H9 (cell line): ENCODE results near the gene CFAP99. TPM values are rescaled to one million over a fixed set of nuclear protein-coding genes. Genes with fewer than 3 reads are reported as not detected.

Source experiments
- DNase-seq: peaks from one replicate; pipeline ENCODE4 v3.0.0-alpha.2; 2017
- H2AFZ ChIP-seq: one replicate; pipeline ENCODE4 v1.6.1; 2013; ENCODE audit warnings: mild to moderate bottlenecking, low read length, control low read depth, moderate library complexity
- H2AK5ac ChIP-seq: 2 replicates; pipeline ENCODE4 v1.6.1; 2013; ENCODE audit warnings: low read length, control low read depth, mixed read lengths; ENCODE audit not compliant: insufficient read length
- H2BK120ac ChIP-seq: one replicate; pipeline ENCODE4 v1.6.1; 2013; ENCODE audit warnings: low read depth, mild to moderate bottlenecking, low read length, control low read depth, inconsistent platforms; ENCODE audit not compliant: poor library complexity, severe bottlenecking
- H2BK12ac ChIP-seq: 2 replicates; pipeline ENCODE4 v1.6.1; 2013; ENCODE audit warnings: low read length, control low read depth, mixed read lengths, low read depth; ENCODE audit not compliant: insufficient read length
- H2BK15ac ChIP-seq: 2 replicates; pipeline ENCODE4 v1.6.1; 2013; ENCODE audit warnings: low read depth, low read length, control low read depth
- H2BK20ac ChIP-seq: one replicate; pipeline ENCODE4 v1.6.1; 2013; ENCODE audit warnings: low read depth, mild to moderate bottlenecking, low read length, control low read depth, inconsistent platforms; ENCODE audit not compliant: poor library complexity, severe bottlenecking
- H2BK5ac ChIP-seq: 2 replicates; pipeline ENCODE4 v1.6.1; 2013; ENCODE audit warnings: low read length, control low read depth, mixed read lengths; ENCODE audit not compliant: insufficient read length
- H3K14ac ChIP-seq: 2 replicates; pipeline ENCODE4 v1.6.1; 2013; ENCODE audit warnings: low read length, control low read depth; ENCODE audit not compliant: insufficient read depth
- H3K18ac ChIP-seq: 2 replicates; pipeline ENCODE4 v1.6.1; 2013; ENCODE audit warnings: low read depth, mild to moderate bottlenecking, mixed read lengths, low read length, control low read depth; ENCODE audit not compliant: insufficient read length
- H3K23ac ChIP-seq: 2 replicates; pipeline ENCODE4 v1.6.1; 2013; ENCODE audit warnings: low read length, control low read depth, mixed read lengths, low read depth; ENCODE audit not compliant: insufficient read length
- H3K23me2 ChIP-seq: 2 replicates; pipeline ENCODE4 v1.6.1; 2013; ENCODE audit warnings: low read depth, mild to moderate bottlenecking, mixed read lengths, low read length, control low read depth; ENCODE audit not compliant: insufficient read length, poor library complexity, severe bottlenecking
- H3K27ac ChIP-seq: 2 replicates; pipeline ENCODE4 v1.5.1; 2013; ENCODE audit warnings: low read length, control low read depth, mixed read lengths, low read depth; ENCODE audit not compliant: insufficient read length
- H3K27me3 ChIP-seq: 2 replicates; pipeline ENCODE4 v1.6.1; 2013; ENCODE audit warnings: low read length, control low read depth, inconsistent platforms; ENCODE audit not compliant: insufficient read depth
- H3K4ac ChIP-seq: 2 replicates; pipeline ENCODE4 v1.6.1; 2013; ENCODE audit warnings: low read depth, mild to moderate bottlenecking, control low read depth, inconsistent platforms, low read length, moderate library complexity
- H3K4me1 ChIP-seq: 2 replicates; pipeline ENCODE4 v1.6.1; 2013; ENCODE audit warnings: low read length, control low read depth, inconsistent platforms; ENCODE audit not compliant: insufficient read depth
- H3K4me2 ChIP-seq: 2 replicates; pipeline ENCODE4 v1.6.1; 2013; ENCODE audit warnings: low read length, control low read depth, mixed read lengths; ENCODE audit not compliant: insufficient read length, insufficient read depth
- H3K56ac ChIP-seq: 2 replicates; pipeline ENCODE4 v1.6.1; 2013; ENCODE audit warnings: low read depth, mild to moderate bottlenecking, mixed read lengths, low read length, control low read depth; ENCODE audit not compliant: insufficient read length
- H3K79me1 ChIP-seq: 2 replicates; pipeline ENCODE4 v1.6.1; 2013; ENCODE audit warnings: low read depth, mild to moderate bottlenecking, moderate library complexity, low read length, control low read depth, inconsistent platforms; ENCODE audit not compliant: insufficient read depth, poor library complexity, severe bottlenecking
- H3K79me2 ChIP-seq: 2 replicates; pipeline ENCODE4 v1.6.1; 2013; ENCODE audit warnings: low read length, control low read depth, inconsistent platforms; ENCODE audit not compliant: insufficient read depth
- H3K9ac ChIP-seq: 2 replicates; pipeline ENCODE4 v1.6.1; 2013; ENCODE audit warnings: low read length, control low read depth, mixed read lengths; ENCODE audit not compliant: insufficient read length; ENCODE audit errors: extremely low read depth
- H3K9me3 ChIP-seq: one replicate; pipeline ENCODE4 v1.6.1; 2013; ENCODE audit warnings: low read depth, low read length, inconsistent platforms; ENCODE audit not compliant: control insufficient read depth
- H3T11ph ChIP-seq: one replicate; pipeline ENCODE4 v1.6.1; 2013; ENCODE audit warnings: mild to moderate bottlenecking, low read length, control low read depth, inconsistent platforms
- H4K20me1 ChIP-seq: one replicate; pipeline ENCODE4 v1.6.1; 2013; ENCODE audit not compliant: control insufficient read depth, insufficient read length, insufficient read depth
- H4K5ac ChIP-seq: 2 replicates; pipeline ENCODE4 v1.6.1; 2013; ENCODE audit warnings: low read depth, mild to moderate bottlenecking, mixed read lengths, low read length, control low read depth; ENCODE audit not compliant: insufficient read length
- H4K8ac ChIP-seq: replicated peaks from 2 replicates; pipeline ENCODE4 v1.6.1; 2013; ENCODE audit warnings: low read length, control low read depth, mixed read lengths, low read depth; ENCODE audit not compliant: insufficient read length
- H4K91ac ChIP-seq: 2 replicates; pipeline ENCODE4 v1.6.1; 2013; ENCODE audit warnings: low read depth, mild to moderate bottlenecking, moderate library complexity, mixed read lengths, low read length, control low read depth; ENCODE audit not compliant: insufficient read length
- H3K27ac Mint-ChIP-seq, 3 experiments: 2 replicates in 2 of 3; 3 replicates in 1 of 3; pipeline ENCODE4 v1.8.0; 2020 to 2021; ENCODE audit warnings: mixed read lengths in 3 of 3, mild to moderate bottlenecking in 1 of 3, moderate library complexity in 1 of 3
- H3K27me3 Mint-ChIP-seq: 2 replicates; pipeline ENCODE4 v1.8.0; 2021; ENCODE audit warnings: low read depth, mild to moderate bottlenecking, moderate library complexity, mixed read lengths
- H3K36me3 Mint-ChIP-seq, 3 experiments: 2 replicates in 2 of 3; 3 replicates in 1 of 3; pipeline ENCODE4 v1.8.0; 2020 to 2021; ENCODE audit warnings: low read depth in 3 of 3, mixed read lengths in 3 of 3; ENCODE audit not compliant: insufficient read depth in 1 of 3
- H3K4me1 Mint-ChIP-seq, 2 experiments: 2 replicates each; pipeline ENCODE4 v1.8.0; 2020; ENCODE audit warnings: mixed read lengths in 2 of 2
- H3K4me3 Mint-ChIP-seq, 2 experiments: 2 replicates in 1 of 2; 3 replicates in 1 of 2; pipeline ENCODE4 v1.8.0; 2020 to 2021; ENCODE audit warnings: mild to moderate bottlenecking in 2 of 2, mixed read lengths in 2 of 2, moderate library complexity in 1 of 2
- H3K9me3 Mint-ChIP-seq, 2 experiments: 2 replicates in 1 of 2; 3 replicates in 1 of 2; pipeline ENCODE4 v1.8.0; 2020; ENCODE audit warnings: mild to moderate bottlenecking in 2 of 2, mixed read lengths in 2 of 2, moderate library complexity in 1 of 2
- WGBS: extraction: QIAGEN DNeasy Blood & Tissue Kit; methylation state at CpG from one replicate; pipeline ENCODE4 v1.1.7; 2013; ENCODE audit warnings: missing lambda C conversion rate, low lambda C conversion rate, mixed read lengths; ENCODE audit not compliant: insufficient read length; ENCODE audit errors: extremely low coverage; 5-methylcytosine and 5-hydroxymethylcytosine counted together
- total RNA-seq: library from RNA; stranded (reverse); gene quantifications from 2 replicates; pipeline ENCODE4 v1.2.1, GENCODE V29; 2021
- TF ChIP-seq, protein P1 (sequence below): fragments of 200-600 bp; sonication (generic); conservative IDR thresholded peaks from 3 replicates; pipeline ENCODE4 v1.8.0; 2021; ENCODE audit warnings: antibody characterized with exemption, mild to moderate bottlenecking

Gene CFAP99
- total RNA-seq, 1 experiment from 2014 or later: 0.35 TPM

DNA sequence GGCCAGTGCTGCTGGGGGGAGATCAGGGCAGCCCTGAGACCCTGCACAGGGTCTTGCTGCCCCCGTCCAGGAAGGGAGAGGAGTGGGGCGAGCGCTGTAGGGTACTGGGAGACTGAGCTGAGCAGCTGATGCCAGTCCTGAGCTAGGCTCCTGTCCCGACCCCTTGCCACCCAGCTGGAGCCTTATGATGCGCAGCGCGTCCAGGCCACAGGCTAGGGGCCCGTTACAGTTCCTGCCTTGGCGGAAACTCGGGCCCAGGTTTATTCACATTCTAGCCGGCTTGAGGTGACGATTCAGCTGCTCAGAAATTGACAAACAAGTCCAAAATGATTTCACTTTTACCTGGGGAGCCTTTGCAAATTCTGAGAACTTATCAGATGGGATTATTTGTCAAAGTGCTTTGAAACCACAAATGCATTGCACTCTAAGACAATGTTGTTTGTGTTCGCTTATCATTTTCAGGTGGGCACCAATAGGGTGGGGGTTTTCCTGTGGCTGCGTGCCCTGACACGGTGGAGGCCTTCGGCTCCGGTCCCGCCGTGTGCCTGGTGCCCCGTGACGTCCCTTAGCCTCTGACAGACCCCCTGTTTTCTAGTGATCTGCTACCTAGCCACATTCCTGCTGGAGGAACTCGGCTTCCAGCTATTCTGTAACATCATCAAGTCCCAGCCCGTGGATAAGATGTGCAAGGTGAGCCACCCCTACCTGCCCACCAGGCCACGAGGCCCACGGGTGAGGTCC is 18.9 kb downstream of the CFAP99 start:
- H3K27me3 Mint-ChIP-seq: 0 out of 2 replicates have a peak, but pooled peaks cover 3% of the 10 kb centered on the region
- no peak overlapping the region for H3K18ac ChIP-seq

More for the DNA sequence above, 18.9 kb downstream of the CFAP99 start:
- TF ChIP-seq, protein P1, sequence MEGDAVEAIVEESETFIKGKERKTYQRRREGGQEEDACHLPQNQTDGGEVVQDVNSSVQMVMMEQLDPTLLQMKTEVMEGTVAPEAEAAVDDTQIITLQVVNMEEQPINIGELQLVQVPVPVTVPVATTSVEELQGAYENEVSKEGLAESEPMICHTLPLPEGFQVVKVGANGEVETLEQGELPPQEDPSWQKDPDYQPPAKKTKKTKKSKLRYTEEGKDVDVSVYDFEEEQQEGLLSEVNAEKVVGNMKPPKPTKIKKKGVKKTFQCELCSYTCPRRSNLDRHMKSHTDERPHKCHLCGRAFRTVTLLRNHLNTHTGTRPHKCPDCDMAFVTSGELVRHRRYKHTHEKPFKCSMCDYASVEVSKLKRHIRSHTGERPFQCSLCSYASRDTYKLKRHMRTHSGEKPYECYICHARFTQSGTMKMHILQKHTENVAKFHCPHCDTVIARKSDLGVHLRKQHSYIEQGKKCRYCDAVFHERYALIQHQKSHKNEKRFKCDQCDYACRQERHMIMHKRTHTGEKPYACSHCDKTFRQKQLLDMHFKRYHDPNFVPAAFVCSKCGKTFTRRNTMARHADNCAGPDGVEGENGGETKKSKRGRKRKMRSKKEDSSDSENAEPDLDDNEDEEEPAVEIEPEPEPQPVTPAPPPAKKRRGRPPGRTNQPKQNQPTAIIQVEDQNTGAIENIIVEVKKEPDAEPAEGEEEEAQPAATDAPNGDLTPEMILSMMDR: no peak
- Mint-ChIP-seq H3K27ac (peak overlapping the region in 1 of 3 experiments; percentile 77; a peak in 1 of 7 replicates), H3K4me1 (peaks cover 6 to 11% of the 10 kb centered on the region in 2 experiments), H3K36me3 (no peaks in the 10 kb centered on the region), H3K9me3 (no peaks in the 10 kb centered on the region), H3K4me3 (no peak overlapping the region)
- Histone ChIP-seq H4K5ac (no peak overlapping the region), H2BK12ac (no peak overlapping the region), H4K20me1 (no peaks in the 10 kb centered on the region), H3K27ac (no peak overlapping the region), H4K8ac (no peak overlapping the region), H3K23ac (no peak overlapping the region), H2BK5ac (no peak overlapping the region), H3K4me2 (no peak overlapping the region), H3T11ph (no peak overlapping the region), H4K91ac (no peak overlapping the region), H2BK120ac (no peak overlapping the region), H3K4me1 (no peaks in the 10 kb centered on the region), H3K79me1 (no peaks in the 10 kb centered on the region), H2BK15ac (no peak overlapping the region), H3K79me2 (no peaks in the 10 kb centered on the region), H3K4ac (no peak overlapping the region), H2AFZ (no peak overlapping the region), H3K56ac (no peak overlapping the region), H3K27me3 (no peaks in the 10 kb centered on the region), H3K23me2 (no peaks in the 10 kb centered on the region), H2BK20ac (no peak overlapping the region), H3K14ac (no peak overlapping the region), H3K9me3 (no peaks in the 10 kb centered on the region), H2AK5ac (no peak overlapping the region), H3K9ac (no peak overlapping the region)
- DNase-seq: no peak
- WGBS: no CpG with 5 or more reads among the region's 25 CpGs
